Left lung (tissue), 10 donors: ENCODE data around the gene PKNOX2. TPM values are rescaled to one million over a fixed set of nuclear protein-coding genes. Genes with fewer than 3 reads are reported as not detected.

Experiments
- ATAC-seq: fragments of 200-7000 bp; cut with Tn5 transposase; one replicate; pipeline ENCODE4 v1.9.1; 2020; ENCODE audit warnings: moderate library complexity
- DNase-seq, 4 donors: peaks; one replicate each; pipeline ENCODE4 v3.0.0-alpha.2; 2013 to 2020
- H3K27ac ChIP-seq, 2 donors: fragments of 200-600 bp; sonication (generic) in 1 of 2; one replicate each; pipeline versions ENCODE4 v1.5.0 to v1.8.0; 2020 to 2021
- H3K27me3 ChIP-seq, 2 donors: fragments of 200-600 bp; sonication (generic) in 1 of 2; one replicate each; pipeline versions ENCODE4 v1.5.0 to v1.8.0; 2020 to 2021
- H3K36me3 ChIP-seq, 2 donors: fragments of 200-600 bp; sonication (generic) in 1 of 2; one replicate each; pipeline versions ENCODE4 v1.5.0 to v1.8.0; 2020 to 2021
- H3K4me1 ChIP-seq, 2 donors: fragments of 200-600 bp; one replicate each; pipeline ENCODE4 v1.8.0; 2021
- H3K4me3 ChIP-seq, 2 donors: fragments of 200-600 bp; sonication (generic) in 1 of 2; one replicate each; pipeline versions ENCODE4 v1.5.0 to v1.8.0; 2020 to 2021; ENCODE audit warnings: mild to moderate bottlenecking in 1 of 2
- H3K9me3 ChIP-seq, 2 donors: fragments of 200-600 bp; sonication (generic) in 1 of 2; one replicate each; pipeline versions ENCODE4 v1.5.0 to v1.8.0; 2020 to 2021
- intact Hi-C, 2 donors: fragments of 100-400 bp; cut with DNase I; formaldehyde crosslinking; loops; one replicate each; pipeline versions ENCODE4 v1.11.2 to v1.14.2; 2022
- polyA plus RNA-seq, 6 donors: library from polyadenylated mRNA; unstranded; fragments of 120-200 nt; gene quantifications; one replicate each; pipeline ENCODE4 v1.2.1, GENCODE V29; 2013; ENCODE audit not compliant: insufficient read length in 6 of 6
- total RNA-seq, 2 donors: library from RNA; stranded (reverse); fragmentation: NEBNext Ultra II Directional; extraction: Animal tissue kit (Norgen Biotek cat#: 25700); gene quantifications; one replicate each; pipeline ENCODE4 v1.2.1, GENCODE V29; 2021
- TF ChIP-seq, protein P1 (sequence below), 2 donors: fragments of 200-600 bp; sonication (generic) in 1 of 2; IDR thresholded peaks; one replicate each; pipeline versions ENCODE4 v1.5.0 to v1.8.0; 2021; ENCODE audit warnings: antibody characterized with exemption in 2 of 2
- donor health status: DM: no; HTN: yes; CAD: no.
- donor health status: DM: no; HTN: no; CAD: no.

Gene PKNOX2
- total and polyA plus RNA-seq, 8 donors = 6.7 to 18.9 (median 16.7) TPM

DNA sequence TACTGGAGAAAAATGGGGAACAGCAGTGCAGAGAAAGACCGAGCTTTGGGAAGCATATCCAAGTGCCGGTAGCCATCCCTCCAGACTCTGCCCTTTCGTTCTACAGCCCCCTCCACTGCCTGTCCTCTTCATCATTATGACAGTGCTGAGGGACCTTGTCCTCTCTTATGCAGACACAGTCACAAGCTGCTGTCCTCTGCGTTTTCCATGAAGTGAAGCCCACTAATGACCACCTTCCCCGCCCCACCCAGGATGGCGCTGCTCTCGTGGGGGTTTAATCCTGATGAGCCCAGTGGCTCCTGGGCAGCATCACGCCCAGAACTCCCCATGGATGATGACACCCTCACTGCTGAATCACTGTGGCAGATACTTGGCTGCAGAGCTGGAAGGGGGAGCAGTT, 157.7 kb downstream of the PKNOX2 start:
- intact Hi-C loops = no loop called here
- TF ChIP-seq, protein P1, sequence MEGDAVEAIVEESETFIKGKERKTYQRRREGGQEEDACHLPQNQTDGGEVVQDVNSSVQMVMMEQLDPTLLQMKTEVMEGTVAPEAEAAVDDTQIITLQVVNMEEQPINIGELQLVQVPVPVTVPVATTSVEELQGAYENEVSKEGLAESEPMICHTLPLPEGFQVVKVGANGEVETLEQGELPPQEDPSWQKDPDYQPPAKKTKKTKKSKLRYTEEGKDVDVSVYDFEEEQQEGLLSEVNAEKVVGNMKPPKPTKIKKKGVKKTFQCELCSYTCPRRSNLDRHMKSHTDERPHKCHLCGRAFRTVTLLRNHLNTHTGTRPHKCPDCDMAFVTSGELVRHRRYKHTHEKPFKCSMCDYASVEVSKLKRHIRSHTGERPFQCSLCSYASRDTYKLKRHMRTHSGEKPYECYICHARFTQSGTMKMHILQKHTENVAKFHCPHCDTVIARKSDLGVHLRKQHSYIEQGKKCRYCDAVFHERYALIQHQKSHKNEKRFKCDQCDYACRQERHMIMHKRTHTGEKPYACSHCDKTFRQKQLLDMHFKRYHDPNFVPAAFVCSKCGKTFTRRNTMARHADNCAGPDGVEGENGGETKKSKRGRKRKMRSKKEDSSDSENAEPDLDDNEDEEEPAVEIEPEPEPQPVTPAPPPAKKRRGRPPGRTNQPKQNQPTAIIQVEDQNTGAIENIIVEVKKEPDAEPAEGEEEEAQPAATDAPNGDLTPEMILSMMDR (IDR thresholded peaks at IDR 0.05) = no peak
- ATAC-seq (no peak), DNase-seq (no peak)
- no peak overlapping the region for H3K27ac ChIP-seq
- no peaks in the 10 kb centered on the region for H3K4me1 ChIP-seq
- no peaks in the 10 kb centered on the region for H3K9me3 ChIP-seq
- H3K36me3 ChIP-seq = no peaks in the 10 kb centered on the region
- no peak overlapping the region for H3K4me3 ChIP-seq
- peaks cover 0 to 7% of the 10 kb centered on the region in 2 donors for H3K27me3 ChIP-seq

DNA sequence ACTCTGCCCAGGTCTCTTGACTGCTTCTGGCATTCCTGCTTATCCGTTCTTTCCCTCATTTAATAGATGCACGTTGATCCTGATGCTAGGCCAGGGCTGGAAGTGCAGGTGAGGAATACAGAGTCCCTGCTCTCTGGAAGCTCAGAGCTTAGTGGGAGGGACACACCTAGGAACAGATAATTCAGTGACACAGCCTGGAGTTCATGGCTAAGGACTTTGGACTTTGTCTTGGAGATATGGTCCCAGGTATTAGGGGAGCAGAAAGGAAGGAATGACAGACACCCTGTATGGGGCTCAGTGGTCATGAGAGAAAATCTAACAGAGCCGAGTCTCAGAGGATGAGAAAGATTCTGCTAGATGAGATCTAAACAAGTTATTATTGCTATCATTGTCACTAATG, 160.6 kb downstream of the PKNOX2 start:
- intact Hi-C loops = no loop called here
- no peak overlapping the region for H3K27ac ChIP-seq
- H3K36me3 ChIP-seq = no peaks in the 10 kb centered on the region
- H3K4me1 ChIP-seq = no peaks in the 10 kb centered on the region
- no peaks in the 10 kb centered on the region for H3K9me3 ChIP-seq
- no peak overlapping the region for H3K4me3 ChIP-seq
- ATAC-seq = no peak
- peaks cover 0 to 12% of the 10 kb centered on the region in 2 donors for H3K27me3 ChIP-seq
- DNase-seq = no peak
- TF ChIP-seq, protein P1 (IDR thresholded peaks at IDR 0.05) = no peak

DNA sequence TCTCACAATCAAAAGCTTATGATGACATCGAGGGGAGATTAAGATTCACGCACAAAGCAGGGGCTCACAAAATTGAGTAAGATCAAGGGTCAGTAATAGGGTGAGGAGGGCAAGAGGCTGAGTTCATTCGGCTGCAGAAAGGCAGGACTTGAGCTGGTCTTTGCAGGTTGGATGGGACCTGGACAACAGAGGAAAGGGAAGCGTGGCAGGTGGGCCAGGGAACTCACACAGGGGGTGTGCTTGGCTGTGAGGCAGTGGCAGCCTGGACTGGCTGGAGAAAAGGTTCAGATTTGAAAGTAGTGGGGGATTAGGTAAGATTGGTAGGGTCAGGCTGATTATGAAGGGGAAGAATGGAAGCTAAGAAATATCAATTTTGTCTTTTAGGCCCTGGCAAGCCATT, 161.6 kb downstream of the PKNOX2 start:
- Histone ChIP-seq H3K36me3 (no peaks in the 10 kb centered on the region), H3K27me3 (peaks cover 0 to 14% of the 10 kb centered on the region in 2 donors), H3K4me3 (no peak overlapping the region), H3K27ac (no peak overlapping the region), H3K9me3 (no peaks in the 10 kb centered on the region), H3K4me1 (no peaks in the 10 kb centered on the region)
- DNase-seq (no peak), ATAC-seq (no peak)
- TF ChIP-seq, protein P1 (IDR thresholded peaks at IDR 0.05) = no peak
- intact Hi-C loops = no loop called here

DNA sequence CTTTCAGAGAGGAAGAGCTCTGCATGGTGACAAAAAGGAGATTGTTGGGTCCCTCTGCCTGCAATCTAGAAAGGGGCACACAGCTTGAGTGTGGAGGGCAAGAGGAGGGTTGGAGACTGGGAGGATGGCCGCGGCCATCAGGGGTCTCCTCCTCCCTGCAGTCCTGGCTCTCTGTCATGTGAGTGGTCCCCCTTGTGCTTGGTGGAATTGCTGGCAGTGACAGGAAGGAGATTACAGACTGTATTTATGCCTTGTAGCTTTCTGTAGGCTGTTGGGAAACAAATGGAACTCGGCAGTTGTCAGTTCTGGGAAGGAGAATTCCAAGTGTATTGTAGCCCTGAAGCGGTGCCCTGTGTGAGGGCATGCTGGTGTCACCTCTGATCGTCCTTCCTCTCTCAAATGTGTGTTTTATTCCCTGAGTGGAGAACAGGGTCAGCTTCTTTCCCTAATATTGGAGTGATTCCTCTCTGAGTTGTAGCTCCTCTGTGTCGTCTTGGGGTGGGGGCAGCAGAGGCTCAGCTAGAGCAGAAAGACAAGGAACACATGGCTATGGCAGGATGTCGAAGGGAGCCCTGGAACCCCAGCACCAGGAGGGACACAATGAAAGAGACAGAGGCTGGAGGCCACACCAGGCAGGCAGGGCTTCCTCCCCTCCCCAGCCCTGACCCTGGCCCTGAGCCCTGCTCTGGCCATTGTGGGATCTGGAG, 163.1 kb downstream of the PKNOX2 start:
- TF ChIP-seq, protein P1 (IDR thresholded peaks at IDR 0.05) = no peak
- H3K4me1 ChIP-seq = no peaks in the 10 kb centered on the region
- peaks cover 0 to 7% of the 10 kb centered on the region in 2 donors for H3K27me3 ChIP-seq
- intact Hi-C loops = no loop called here
- ATAC-seq = no peak
- H3K27ac ChIP-seq = no peak overlapping the region
- H3K36me3 ChIP-seq = no peaks in the 10 kb centered on the region
- H3K4me3 ChIP-seq = no peak overlapping the region
- H3K9me3 ChIP-seq = no peaks in the 10 kb centered on the region
- no peak for DNase-seq

DNA sequence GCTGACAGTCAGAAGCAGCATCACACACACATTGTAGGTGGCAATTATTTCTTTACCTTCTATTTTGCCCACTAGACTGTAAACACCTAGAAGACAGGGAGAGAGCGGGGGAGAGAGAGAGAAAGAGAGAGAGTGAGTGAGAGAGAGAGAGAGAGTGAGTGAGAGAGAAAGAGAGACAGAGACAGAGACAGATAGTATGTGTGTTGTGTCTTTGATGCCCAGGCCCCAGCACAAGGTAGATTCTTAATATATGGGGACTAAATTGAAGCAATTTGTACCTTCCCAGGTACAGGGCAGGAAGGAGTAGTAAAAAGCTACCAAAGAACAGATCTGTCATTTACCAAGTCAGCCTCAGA, 163.7 kb downstream of the PKNOX2 start:
- no peaks in the 10 kb centered on the region for H3K4me1 ChIP-seq
- no peak overlapping the region for H3K4me3 ChIP-seq
- H3K27me3 ChIP-seq = peaks cover 0 to 7% of the 10 kb centered on the region in 2 donors
- no peak overlapping the region for H3K27ac ChIP-seq
- no peaks in the 10 kb centered on the region for H3K9me3 ChIP-seq
- intact Hi-C loops = no loop called here
- no peak for ATAC-seq
- TF ChIP-seq, protein P1 (IDR thresholded peaks at IDR 0.05) = no peak
- H3K36me3 ChIP-seq = no peaks in the 10 kb centered on the region
- no peak for DNase-seq
